Fibroblast of lung (primary cell): Measurements from ENCODE around the gene TFDP2. TPM values are rescaled to one million over a fixed set of nuclear protein-coding genes. Genes with fewer than 3 reads are reported as not detected.

Experiments
- DNase-seq, 2 donors: peaks; one replicate each; pipeline versions ENCODE4 v3.0.0 to v3.0.0-alpha.2; 2010; ENCODE audit warnings: low read depth in 2 of 2
- H2AFZ ChIP-seq: 2 replicates; pipeline ENCODE4 v1.5.1; 2012; ENCODE audit warnings: low read length, control low read depth, inconsistent platforms
- H3K27ac ChIP-seq: 2 replicates; pipeline ENCODE4 v1.5.1; 2011; ENCODE audit warnings: low read length, control low read depth; ENCODE audit not compliant: insufficient read depth
- H3K27me3 ChIP-seq: 2 replicates; pipeline ENCODE4 v1.5.1; 2011; ENCODE audit warnings: mild to moderate bottlenecking, low read length; ENCODE audit not compliant: control insufficient read depth, insufficient read depth
- H3K36me3 ChIP-seq: 2 replicates; pipeline ENCODE4 v1.5.1; 2011; ENCODE audit warnings: low read length; ENCODE audit not compliant: control insufficient read depth, insufficient read depth
- H3K4me1 ChIP-seq: 2 replicates; pipeline ENCODE4 v1.5.1; 2011; ENCODE audit warnings: low read length; ENCODE audit not compliant: control insufficient read depth, insufficient read depth; ENCODE audit errors: extremely low read depth
- H3K4me2 ChIP-seq: 2 replicates; pipeline ENCODE4 v1.5.1; 2011; ENCODE audit warnings: low read length, control low read depth; ENCODE audit not compliant: insufficient read depth; ENCODE audit errors: extremely low read depth
- H3K4me3 ChIP-seq, 4 experiments: fragments of 200-600 bp in 1 of 4; sonication (generic) in 1 of 4; replicated peaks in 1 of 4; 2 replicates each; pipeline ENCODE4 v1.5.1; 2011 to 2016; ENCODE audit warnings: low read length in 4 of 4, low read depth in 3 of 4, mild to moderate bottlenecking in 3 of 4, control low read depth in 2 of 4, inconsistent platforms in 1 of 4, mixed read lengths in 1 of 4; ENCODE audit not compliant: insufficient read depth in 1 of 4; ENCODE audit errors: control extremely low read depth in 1 of 4
- H3K79me2 ChIP-seq: 2 replicates; pipeline ENCODE4 v1.5.1; 2012; ENCODE audit warnings: mild to moderate bottlenecking, low read length, inconsistent platforms; ENCODE audit not compliant: control insufficient read depth, insufficient read depth
- H3K9ac ChIP-seq: 2 replicates; pipeline ENCODE4 v1.5.1; 2011; ENCODE audit warnings: mild to moderate bottlenecking, low read length, control low read depth; ENCODE audit not compliant: insufficient read depth
- H3K9me3 ChIP-seq: 2 replicates; pipeline ENCODE4 v1.5.1; 2012; ENCODE audit warnings: low read depth, low read length; ENCODE audit not compliant: control insufficient read depth, insufficient read depth
- H4K20me1 ChIP-seq: 2 replicates; pipeline ENCODE4 v1.5.1; 2011; ENCODE audit warnings: low read length; ENCODE audit not compliant: control insufficient read depth, insufficient read depth; ENCODE audit errors: extremely low read depth
- EZH2 ChIP-seq: IDR thresholded peaks from 2 replicates; pipeline ENCODE4 v1.5.1; 2012; ENCODE audit warnings: low read length, control low read depth, mild to moderate bottlenecking; ENCODE audit errors: missing control alignments
- polyA plus RNA-seq, 2 donors: library from polyadenylated mRNA; depleted of rRNA in 1 of 2; stranded (reverse) in 1 of 2; unstranded in 1 of 2; fragments of >200 nt; gene quantifications; 2 replicates each; pipeline ENCODE4 v1.2.1, GENCODE V29; 2011 to 2012; ENCODE audit warnings: missing spikeins in 1 of 2
- total RNA-seq: library from RNA; depleted of rRNA; stranded (reverse); fragments of >200 nt; gene quantifications from 2 replicates; pipeline ENCODE4 v1.2.1, GENCODE V29; 2014
- TF ChIP-seq, protein P1 (sequence below), 2 donors: IDR thresholded peaks in 1 of 2; conservative IDR thresholded peaks in 1 of 2; 1 replicate in 1 of 2; 2 replicates in 1 of 2; pipeline ENCODE4 v1.5.1; 2011 to 2012; ENCODE audit warnings: low read length in 2 of 2, control low read depth in 1 of 2, inconsistent platforms in 1 of 2, low read depth in 1 of 2, mild to moderate bottlenecking in 1 of 2

The TFDP2 gene
- total and polyA plus RNA-seq, 2 donors (not counting 1 experiment from before 2014, with no cell fraction given): 25.1 to 83.7 TPM

DNA sequence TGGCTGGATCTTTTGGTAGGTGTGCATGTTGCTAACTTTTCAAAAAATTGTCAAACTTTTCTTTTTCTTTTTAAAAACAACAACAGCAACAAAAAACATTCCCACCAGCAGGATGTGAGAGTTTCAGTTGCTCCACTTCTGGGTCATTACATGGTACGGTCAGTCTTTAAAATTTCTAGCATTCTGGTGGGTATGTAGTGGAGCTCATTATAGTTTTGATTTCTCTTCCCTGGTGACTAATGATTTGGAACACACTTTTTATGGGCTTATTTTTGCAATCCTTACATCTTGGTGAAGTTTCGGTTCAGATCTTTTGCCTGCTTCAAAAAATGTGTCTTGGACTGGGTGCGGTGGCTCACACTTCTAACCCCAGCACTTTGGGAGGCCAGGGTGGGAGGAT lies 253.6 kb downstream of the TFDP2 start:
- Histone ChIP-seq H3K4me3 (no peak overlapping the region), H3K9me3 (no peaks in the 10 kb centered on the region), H4K20me1 (no peaks in the 10 kb centered on the region), H2AFZ (no peak overlapping the region), H3K27ac (no peak overlapping the region), H3K79me2 (peaks cover 61% of the 10 kb centered on the region), H3K27me3 (no peaks in the 10 kb centered on the region), H3K9ac (no peak overlapping the region), H3K36me3 (no peaks in the 10 kb centered on the region), H3K4me1 (peaks cover 4% of the 10 kb centered on the region), H3K4me2 (no peak overlapping the region)
- no peak for TF ChIP-seq EZH2
- TF ChIP-seq, protein P1, sequence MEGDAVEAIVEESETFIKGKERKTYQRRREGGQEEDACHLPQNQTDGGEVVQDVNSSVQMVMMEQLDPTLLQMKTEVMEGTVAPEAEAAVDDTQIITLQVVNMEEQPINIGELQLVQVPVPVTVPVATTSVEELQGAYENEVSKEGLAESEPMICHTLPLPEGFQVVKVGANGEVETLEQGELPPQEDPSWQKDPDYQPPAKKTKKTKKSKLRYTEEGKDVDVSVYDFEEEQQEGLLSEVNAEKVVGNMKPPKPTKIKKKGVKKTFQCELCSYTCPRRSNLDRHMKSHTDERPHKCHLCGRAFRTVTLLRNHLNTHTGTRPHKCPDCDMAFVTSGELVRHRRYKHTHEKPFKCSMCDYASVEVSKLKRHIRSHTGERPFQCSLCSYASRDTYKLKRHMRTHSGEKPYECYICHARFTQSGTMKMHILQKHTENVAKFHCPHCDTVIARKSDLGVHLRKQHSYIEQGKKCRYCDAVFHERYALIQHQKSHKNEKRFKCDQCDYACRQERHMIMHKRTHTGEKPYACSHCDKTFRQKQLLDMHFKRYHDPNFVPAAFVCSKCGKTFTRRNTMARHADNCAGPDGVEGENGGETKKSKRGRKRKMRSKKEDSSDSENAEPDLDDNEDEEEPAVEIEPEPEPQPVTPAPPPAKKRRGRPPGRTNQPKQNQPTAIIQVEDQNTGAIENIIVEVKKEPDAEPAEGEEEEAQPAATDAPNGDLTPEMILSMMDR (conservative IDR thresholded peaks at IDR 0.05 in 1 of 2, IDR thresholded peaks at IDR 0.05 in 1 of 2; ENCODE audit: low read depth in 1 of 2, low read length in 2 of 2): no peak
- no peak for DNase-seq

DNA sequence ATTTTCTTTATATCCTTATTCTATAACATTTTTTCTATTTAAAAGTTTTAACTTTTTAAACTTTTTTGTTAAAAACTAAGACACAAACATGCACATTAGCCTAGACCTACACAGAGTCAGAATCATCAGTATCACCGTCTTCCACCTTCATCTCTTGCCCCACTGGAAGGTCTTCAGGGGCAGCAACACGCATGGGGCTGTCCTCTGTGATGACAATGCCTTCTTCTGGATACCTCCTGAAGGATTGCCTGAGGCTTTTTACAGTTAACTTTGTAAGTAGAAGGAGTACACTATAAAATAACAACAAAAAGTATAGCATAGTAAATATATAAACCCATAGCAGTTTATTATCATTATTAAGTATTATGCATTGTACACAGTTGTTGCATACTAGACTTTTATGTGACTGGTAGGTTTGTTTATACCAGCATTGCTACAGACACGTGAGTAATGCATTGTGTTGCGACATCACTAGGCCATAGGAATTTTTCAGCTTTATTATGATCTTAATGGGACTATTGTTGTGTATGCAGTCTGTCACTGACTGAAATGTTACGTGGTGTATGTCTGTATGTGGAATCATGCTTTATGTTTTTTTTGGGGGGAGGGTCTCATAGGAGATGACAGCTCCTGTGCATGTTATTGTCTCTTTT lies 254.7 kb downstream of the TFDP2 start:
- no peak overlapping the region for H2AFZ ChIP-seq
- H3K27me3 ChIP-seq: no peaks in the 10 kb centered on the region
- H3K4me2 ChIP-seq: no peak overlapping the region
- TF ChIP-seq, protein P1 (conservative IDR thresholded peaks at IDR 0.05 in 1 of 2, IDR thresholded peaks at IDR 0.05 in 1 of 2; ENCODE audit: low read depth in 1 of 2, low read length in 2 of 2): no peak
- no peak for TF ChIP-seq EZH2
- H3K79me2 ChIP-seq: peaks cover 55% of the 10 kb centered on the region
- DNase-seq: peak; percentile 75 to 91
- peaks cover 4% of the 10 kb centered on the region for H3K4me1 ChIP-seq
- no peak overlapping the region for H3K4me3 ChIP-seq
- H3K27ac ChIP-seq: no peak overlapping the region
- no peaks in the 10 kb centered on the region for H3K36me3 ChIP-seq
- H4K20me1 ChIP-seq: no peaks in the 10 kb centered on the region
- H3K9me3 ChIP-seq: no peaks in the 10 kb centered on the region
- no peak overlapping the region for H3K9ac ChIP-seq

Other genes starting within 250 kb of the TFDP2 start
- 6.2 and 8.8 TPM in 2 replicates for gene GK5, start 76.0 kb upstream of the TFDP2 start, total RNA-seq
- 7.2 and 12.7 TPM in 2 replicates for gene GK5, start 76.0 kb upstream of the TFDP2 start, polyA plus RNA-seq